HUDEP-2 (cell line): ENCODE results near the gene C13orf42.

ENCODE experiments used
- DNase-seq, 76 experiments: peaks; one replicate each; lab custom pipeline; 2025; ENCODE audit not compliant: unreplicated experiment in 76 of 76; lab: John Stamatoyannopoulos, UW

Gene C13orf42

GRCh38 chr13:51035978-51036377 is 75.1 kb downstream of the C13orf42 start:
- no peak for DNase-seq

- DNase-seq: no peak
These were observed 75.6 kb downstream of the C13orf42 start for GRCh38 chr13:51035469-51035868.

GRCh38 chr13:51034906-51035305 is 76.2 kb downstream of the C13orf42 start:
- no peak for DNase-seq

DNA sequence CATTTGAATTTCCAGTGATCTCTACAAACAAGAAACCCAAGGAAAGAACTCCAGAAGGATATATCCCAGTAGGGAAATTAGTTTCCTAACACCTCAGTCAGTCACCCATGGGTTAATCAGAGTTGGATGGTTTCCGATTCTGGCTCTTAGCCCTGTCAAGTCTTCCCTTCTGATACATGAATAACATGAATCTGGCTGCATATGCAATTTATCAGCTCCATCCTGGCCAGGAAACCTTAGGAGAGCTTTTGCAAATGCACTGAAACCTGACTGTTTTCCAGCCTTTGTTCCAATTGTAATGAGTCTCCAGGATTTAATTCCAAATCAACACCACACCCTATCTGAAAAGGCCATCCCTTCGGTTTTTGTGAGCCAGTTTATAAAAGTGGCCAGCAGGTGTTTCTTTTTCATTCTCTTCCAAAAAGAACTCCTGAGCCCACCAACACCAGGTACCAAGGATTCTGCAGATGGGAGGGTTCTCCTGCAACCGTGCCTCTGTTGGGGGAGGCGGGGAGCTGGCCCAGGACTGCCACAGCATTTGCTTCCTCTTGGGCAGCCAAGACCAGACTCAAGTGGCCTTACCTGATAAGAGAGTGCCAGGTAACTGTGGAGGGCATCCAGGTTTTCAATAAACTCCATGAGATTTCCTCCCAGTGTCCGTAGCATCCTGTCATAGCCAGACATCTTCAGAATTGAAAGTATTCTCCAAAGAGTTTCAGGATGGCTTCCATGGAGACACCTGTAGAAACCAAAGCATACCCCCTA is 77.5 kb downstream of the C13orf42 start:
- DNase-seq: no peak

DNA sequence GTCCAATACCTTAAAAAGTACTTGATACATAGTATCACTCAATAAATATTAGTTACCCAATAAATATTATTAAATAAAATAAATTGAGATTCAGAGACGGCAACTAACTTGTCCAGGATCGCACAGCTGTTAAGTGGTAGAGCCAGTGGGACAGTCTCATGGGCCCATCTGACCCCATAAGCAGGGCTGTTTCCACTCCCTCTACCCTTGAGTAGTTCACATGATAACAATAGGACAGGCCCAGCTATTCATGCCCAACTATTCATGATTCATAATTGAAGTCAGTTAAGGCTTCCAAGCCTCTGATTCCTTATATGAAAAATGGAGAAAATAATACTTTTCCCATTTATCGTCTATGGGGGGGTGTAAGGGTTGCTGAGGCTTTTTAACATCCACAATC is 78.2 kb downstream of the C13orf42 start:
- DNase-seq: no peak
